DOHH2 (cell line): ENCODE results near the gene RFX4.

Experiments used
- H3F3A ChIP-seq: fragments of 200-600 bp; sonication (generic), shearing (Covaris generic); 2 replicates; pipeline ENCODE4 v1.6.0; 2016; ENCODE audit warnings: antibody characterized with exemption, mild to moderate bottlenecking; ENCODE audit not compliant: control insufficient read depth, insufficient read depth
- H3K27ac ChIP-seq: fragments of 200-600 bp; sonication (generic); 2 replicates; pipeline ENCODE4 v1.5.1; 2014; ENCODE audit warnings: low read depth, mild to moderate bottlenecking, low read length, moderate library complexity
- H3K27me3 ChIP-seq: fragments of 200-600 bp; sonication (generic); 2 replicates; pipeline ENCODE4 v1.6.1; 2014; ENCODE audit warnings: mild to moderate bottlenecking, low read length, mixed read lengths; ENCODE audit not compliant: control insufficient read depth
- H3K36me3 ChIP-seq: fragments of 200-600 bp; sonication (generic); 2 replicates; pipeline ENCODE4 v1.6.1; 2014; ENCODE audit warnings: mild to moderate bottlenecking, low read length, moderate library complexity, mixed read lengths; ENCODE audit not compliant: control insufficient read depth
- H3K4me1 ChIP-seq: fragments of 200-600 bp; sonication (generic); 2 replicates; pipeline ENCODE4 v1.6.1; 2014; ENCODE audit warnings: mild to moderate bottlenecking, low read length, mixed read lengths; ENCODE audit not compliant: control insufficient read depth
- H3K4me2 ChIP-seq: fragments of 200-600 bp; sonication (generic); 2 replicates; pipeline ENCODE4 v1.6.0; 2014; ENCODE audit warnings: mild to moderate bottlenecking, low read length, moderate library complexity
- H3K4me3 ChIP-seq: fragments of 200-600 bp; sonication (generic); 2 replicates; pipeline ENCODE4 v1.5.1; 2014; ENCODE audit warnings: mild to moderate bottlenecking, low read length, mixed read lengths
- H3K79me2 ChIP-seq: fragments of 200-600 bp; sonication (generic); 2 replicates; pipeline ENCODE4 v1.6.1; 2014; ENCODE audit warnings: mild to moderate bottlenecking, low read length, mixed read lengths; ENCODE audit not compliant: control insufficient read depth
- H3K9me2 ChIP-seq: fragments of 200-600 bp; sonication (generic); replicated peaks from 2 replicates; pipeline ENCODE4 v1.6.1; 2014; ENCODE audit warnings: mild to moderate bottlenecking, low read length, mixed read lengths; ENCODE audit not compliant: control insufficient read depth
- H3K9me3 ChIP-seq: fragments of 200-600 bp; sonication (generic); 2 replicates; pipeline ENCODE4 v1.6.1; 2014; ENCODE audit warnings: antibody characterized with exemption, low read length, mixed read lengths; ENCODE audit not compliant: control insufficient read depth, insufficient read depth
- H4K20me1 ChIP-seq: fragments of 200-600 bp; sonication (generic); 2 replicates; pipeline ENCODE4 v1.6.0; 2014; ENCODE audit warnings: low read depth, mild to moderate bottlenecking, antibody characterized with exemption, low read length, moderate library complexity; ENCODE audit not compliant: control insufficient read depth, insufficient read depth
- EZH2phosphoT487 ChIP-seq: fragments of 200-600 bp; sonication (generic); IDR thresholded peaks from 2 replicates; pipeline ENCODE4 v1.6.1; 2017; ENCODE audit warnings: borderline replicate concordance, mild to moderate bottlenecking, antibody characterized with exemption, low read length, moderate library complexity, mixed read lengths
- TF ChIP-seq, protein P1 (sequence below): fragments of 200-600 bp; sonication (generic); IDR thresholded peaks from one replicate; pipeline ENCODE4 v1.5.1; 2014; ENCODE audit warnings: antibody characterized with exemption, mild to moderate bottlenecking, low read depth, low read length; ENCODE audit not compliant: poor library complexity, severe bottlenecking

Gene RFX4

GRCh38 chr12:106652510-106653015 is 69.8 kb downstream of the RFX4 start:
- H3K36me3 ChIP-seq = no peaks in the 10 kb centered on the region
- H3K27me3 ChIP-seq = no peaks in the 10 kb centered on the region
- H3K9me3 ChIP-seq = no peaks in the 10 kb centered on the region
- H3K79me2 ChIP-seq = no peaks in the 10 kb centered on the region
- H4K20me1 ChIP-seq = no peaks in the 10 kb centered on the region
- H3K4me1 ChIP-seq = no peaks in the 10 kb centered on the region
- TF ChIP-seq, protein P1, sequence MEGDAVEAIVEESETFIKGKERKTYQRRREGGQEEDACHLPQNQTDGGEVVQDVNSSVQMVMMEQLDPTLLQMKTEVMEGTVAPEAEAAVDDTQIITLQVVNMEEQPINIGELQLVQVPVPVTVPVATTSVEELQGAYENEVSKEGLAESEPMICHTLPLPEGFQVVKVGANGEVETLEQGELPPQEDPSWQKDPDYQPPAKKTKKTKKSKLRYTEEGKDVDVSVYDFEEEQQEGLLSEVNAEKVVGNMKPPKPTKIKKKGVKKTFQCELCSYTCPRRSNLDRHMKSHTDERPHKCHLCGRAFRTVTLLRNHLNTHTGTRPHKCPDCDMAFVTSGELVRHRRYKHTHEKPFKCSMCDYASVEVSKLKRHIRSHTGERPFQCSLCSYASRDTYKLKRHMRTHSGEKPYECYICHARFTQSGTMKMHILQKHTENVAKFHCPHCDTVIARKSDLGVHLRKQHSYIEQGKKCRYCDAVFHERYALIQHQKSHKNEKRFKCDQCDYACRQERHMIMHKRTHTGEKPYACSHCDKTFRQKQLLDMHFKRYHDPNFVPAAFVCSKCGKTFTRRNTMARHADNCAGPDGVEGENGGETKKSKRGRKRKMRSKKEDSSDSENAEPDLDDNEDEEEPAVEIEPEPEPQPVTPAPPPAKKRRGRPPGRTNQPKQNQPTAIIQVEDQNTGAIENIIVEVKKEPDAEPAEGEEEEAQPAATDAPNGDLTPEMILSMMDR = no peak
- TF ChIP-seq EZH2phosphoT487 = no peak
- no peak overlapping the region for H3K27ac ChIP-seq
- no peaks in the 10 kb centered on the region for H3K9me2 ChIP-seq
- no peak overlapping the region for H3K4me2 ChIP-seq
- no peaks in the 10 kb centered on the region for H3F3A ChIP-seq
- no peak overlapping the region for H3K4me3 ChIP-seq

DNA sequence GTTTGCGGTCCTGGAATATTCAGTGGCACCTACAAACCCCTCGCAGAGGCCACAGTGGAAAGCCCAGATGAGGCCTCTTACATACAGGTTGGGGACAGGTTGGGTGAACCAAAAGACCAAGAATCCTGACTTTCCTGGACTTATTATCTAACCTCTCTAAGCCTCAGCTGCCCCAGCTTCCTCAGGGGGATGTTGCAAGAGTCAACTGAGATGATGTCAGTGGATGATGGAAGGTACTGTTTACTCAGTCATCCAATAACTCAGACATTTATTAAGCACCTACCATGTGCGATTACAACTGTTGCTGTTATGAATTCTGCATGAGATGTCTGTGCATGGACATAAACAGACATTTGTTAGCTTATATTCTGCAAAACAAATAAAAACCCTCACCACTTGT is 72.8 kb downstream of the RFX4 start:
- H4K20me1 ChIP-seq = no peaks in the 10 kb centered on the region
- H3K9me2 ChIP-seq = no peaks in the 10 kb centered on the region
- H3K79me2 ChIP-seq = no peaks in the 10 kb centered on the region
- TF ChIP-seq, protein P1 = no peak
- no peak for TF ChIP-seq EZH2phosphoT487
- H3F3A ChIP-seq = no peaks in the 10 kb centered on the region
- no peak overlapping the region for H3K4me3 ChIP-seq
- H3K4me2 ChIP-seq = no peak overlapping the region
- H3K27ac ChIP-seq = no peak overlapping the region
- no peaks in the 10 kb centered on the region for H3K36me3 ChIP-seq
- H3K4me1 ChIP-seq = no peaks in the 10 kb centered on the region
- H3K27me3 ChIP-seq = no peaks in the 10 kb centered on the region
- 0 out of 2 replicates have a peak, but pooled peaks cover 3% of the 10 kb centered on the region for H3K9me3 ChIP-seq

- Histone ChIP-seq H3K27ac (no peak overlapping the region), H3K4me2 (no peak overlapping the region), H3F3A (no peaks in the 10 kb centered on the region), H4K20me1 (no peaks in the 10 kb centered on the region), H3K79me2 (no peaks in the 10 kb centered on the region), H3K36me3 (no peaks in the 10 kb centered on the region), H3K9me3 (peaks cover 15% of the 10 kb centered on the region; the same call in 1 of the 2 replicates), H3K27me3 (no peaks in the 10 kb centered on the region), H3K9me2 (no peaks in the 10 kb centered on the region), H3K4me1 (no peaks in the 10 kb centered on the region), H3K4me3 (no peak overlapping the region)
- TF ChIP-seq, protein P1 = no peak
- no peak for TF ChIP-seq EZH2phosphoT487
These were observed 74.7 kb downstream of the RFX4 start for GRCh38 chr12:106657488-106657887.
